Endothelial cell of umbilical vein (primary cell): ENCODE results near the gene NPPA.

Experiments
- MAX ChIP-seq: IDR thresholded peaks from 2 replicates; pipeline ENCODE4 v1.6.1; 2011; ENCODE audit not compliant: insufficient read depth, insufficient read length
- POLR2A ChIP-seq: IDR thresholded peaks from 2 replicates; pipeline ENCODE4 v1.6.1; 2012; ENCODE audit warnings: low read depth, mild to moderate bottlenecking, control low read depth, low read length
- POLR2AphosphoS5 ChIP-seq: IDR thresholded peaks from 2 replicates; pipeline ENCODE4 v1.6.1; 2012; ENCODE audit warnings: low read depth, mild to moderate bottlenecking, control low read depth, low read length, moderate library complexity; ENCODE audit not compliant: insufficient read depth
- TF ChIP-seq, protein P1 (sequence below), 2 donors: IDR thresholded peaks; 1 replicate in 1 of 2; 2 replicates in 1 of 2; pipeline ENCODE4 v1.5.1; 2011; ENCODE audit warnings: low read length in 2 of 2, mild to moderate bottlenecking in 2 of 2, moderate library complexity in 2 of 2, control low read depth in 1 of 2, inconsistent platforms in 1 of 2, low read depth in 1 of 2; ENCODE audit not compliant: insufficient read depth in 1 of 2; ENCODE audit errors: extremely low read depth in 1 of 2

GRCh38 chr1:11888206-11888876 is 40.8 kb upstream of the NPPA start:
- TF ChIP-seq, protein P1, sequence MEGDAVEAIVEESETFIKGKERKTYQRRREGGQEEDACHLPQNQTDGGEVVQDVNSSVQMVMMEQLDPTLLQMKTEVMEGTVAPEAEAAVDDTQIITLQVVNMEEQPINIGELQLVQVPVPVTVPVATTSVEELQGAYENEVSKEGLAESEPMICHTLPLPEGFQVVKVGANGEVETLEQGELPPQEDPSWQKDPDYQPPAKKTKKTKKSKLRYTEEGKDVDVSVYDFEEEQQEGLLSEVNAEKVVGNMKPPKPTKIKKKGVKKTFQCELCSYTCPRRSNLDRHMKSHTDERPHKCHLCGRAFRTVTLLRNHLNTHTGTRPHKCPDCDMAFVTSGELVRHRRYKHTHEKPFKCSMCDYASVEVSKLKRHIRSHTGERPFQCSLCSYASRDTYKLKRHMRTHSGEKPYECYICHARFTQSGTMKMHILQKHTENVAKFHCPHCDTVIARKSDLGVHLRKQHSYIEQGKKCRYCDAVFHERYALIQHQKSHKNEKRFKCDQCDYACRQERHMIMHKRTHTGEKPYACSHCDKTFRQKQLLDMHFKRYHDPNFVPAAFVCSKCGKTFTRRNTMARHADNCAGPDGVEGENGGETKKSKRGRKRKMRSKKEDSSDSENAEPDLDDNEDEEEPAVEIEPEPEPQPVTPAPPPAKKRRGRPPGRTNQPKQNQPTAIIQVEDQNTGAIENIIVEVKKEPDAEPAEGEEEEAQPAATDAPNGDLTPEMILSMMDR (IDR thresholded peaks at IDR 0.05; ENCODE audit: extremely low read depth in 1 of 2, insufficient read depth in 1 of 2, low read depth in 1 of 2, low read length in 2 of 2) = no peak
- no peak for TF ChIP-seq POLR2AphosphoS5
- TF ChIP-seq MAX = no peak
- TF ChIP-seq POLR2A = no peak
